ENCODE data around the gene PIGT.
"Not testable (repeated sequence)": the region's sequence is repeated elsewhere in the genome, so short reads cannot be mapped to it uniquely, and the experiment has no call there.

The PIGT gene

GRCh38 chr20:45462711-45463509, 47.0 kb downstream of the PIGT start:
- DNase-seq (ENCODE audit: low read depth) = no peak

- DNase-seq (ENCODE audit: low read depth) = no peak
Observed at GRCh38 chr20:45463709-45464108, 47.8 kb downstream of the PIGT start.

GRCh38 chr20:45465491-45466266, 49.7 kb downstream of the PIGT start:
- no peak for DNase-seq (ENCODE audit: low read depth)

GRCh38 chr20:45467172-45467571, 51.2 kb downstream of the PIGT start:
- DNase-seq (ENCODE audit: low read depth) = no peak

- no peak for DNase-seq (ENCODE audit: low read depth)
Observed at GRCh38 chr20:45467861-45468260, 51.9 kb downstream of the PIGT start.

- no peak for DNase-seq (ENCODE audit: low read depth)
Observed at GRCh38 chr20:45469336-45470261, 53.7 kb downstream of the PIGT start, which contains the start of gene WFDC2. Gene WFDC2 (plus strand): TSS chr20:45469753. CDS start chr20:45469782, 29 bp downstream.

GRCh38 chr20:45470262-45470931, 54.5 kb downstream of the PIGT start:
- DNase-seq (ENCODE audit: low read depth) = peak; percentile 21

GRCh38 chr20:45470937-45471336, 55.0 kb downstream of the PIGT start:
- DNase-seq (ENCODE audit: low read depth) = peak; percentile 28

- not testable (repeated sequence) for DNase-seq (ENCODE audit: low read depth)
Observed at GRCh38 chr20:45472286-45472685, 56.3 kb downstream of the PIGT start.

Measured in ELR (cell line).